ENCODE results near the gene IRGM. TPM values are rescaled to one million over a fixed set of nuclear protein-coding genes. Genes with fewer than 3 reads are reported as not detected.
"Not testable (repeated sequence)": the region's sequence is repeated elsewhere in the genome, so short reads cannot be mapped to it uniquely, and the experiment has no call there.

Gene IRGM, protein sequence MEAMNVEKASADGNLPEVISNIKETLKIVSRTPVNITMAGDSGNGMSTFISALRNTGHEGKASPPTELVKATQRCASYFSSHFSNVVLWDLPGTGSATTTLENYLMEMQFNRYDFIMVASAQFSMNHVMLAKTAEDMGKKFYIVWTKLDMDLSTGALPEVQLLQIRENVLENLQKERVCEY
- 0.87 TPM in 1 of 2 replicates, not detected in the other for total RNA-seq (2014; rRNA removed; shearing (Covaris generic); ENCODE audit: low replicate concordance)

DNA sequence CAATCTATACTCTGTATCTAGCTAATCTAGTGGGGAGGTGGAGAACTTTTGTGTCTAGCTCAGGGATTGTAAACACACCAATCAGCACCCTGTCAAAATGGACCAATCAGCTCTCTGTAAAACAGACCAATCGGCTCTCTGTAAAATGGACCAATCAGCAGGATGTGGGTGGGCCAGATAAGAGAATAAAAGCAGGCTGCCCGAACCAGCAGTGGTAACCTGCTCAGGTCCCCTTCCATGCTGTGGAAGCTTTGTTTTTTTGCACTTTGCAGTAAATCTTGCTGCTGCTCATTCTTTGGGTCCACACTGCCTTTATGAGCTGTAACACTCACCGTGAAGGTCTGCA, at the start of gene IRGM:
TSS of gene IRGM (plus strand) at position 214 of the 346 bp plus-strand sequence. CDS start 1,603 bp downstream, outside the sequence.
- H3K9ac ChIP-seq (ENCODE audit: low read length); H2AFZ ChIP-seq (ENCODE audit: low read length); H3K27me3 ChIP-seq (ENCODE audit: low read length); H3K36me3 ChIP-seq (ENCODE audit: insufficient read depth, low read length); H3K27ac ChIP-seq (ENCODE audit: low read length); H3K9me2 ChIP-seq (replicated peaks; ENCODE audit: insufficient read depth, low read length); H3K4me2 ChIP-seq (ENCODE audit: low read depth, low read length, poor library complexity, severe bottlenecking); H4K20me1 ChIP-seq (ENCODE audit: insufficient read depth, low read depth, low read length); H3K4me3 ChIP-seq (ENCODE audit: low read length); H3K79me2 ChIP-seq (ENCODE audit: low read length); H3K4me1 ChIP-seq (ENCODE audit: low read length); DNase-seq; H3K9me3 ChIP-seq (ENCODE audit: low read length): not testable (repeated sequence)

DNA sequence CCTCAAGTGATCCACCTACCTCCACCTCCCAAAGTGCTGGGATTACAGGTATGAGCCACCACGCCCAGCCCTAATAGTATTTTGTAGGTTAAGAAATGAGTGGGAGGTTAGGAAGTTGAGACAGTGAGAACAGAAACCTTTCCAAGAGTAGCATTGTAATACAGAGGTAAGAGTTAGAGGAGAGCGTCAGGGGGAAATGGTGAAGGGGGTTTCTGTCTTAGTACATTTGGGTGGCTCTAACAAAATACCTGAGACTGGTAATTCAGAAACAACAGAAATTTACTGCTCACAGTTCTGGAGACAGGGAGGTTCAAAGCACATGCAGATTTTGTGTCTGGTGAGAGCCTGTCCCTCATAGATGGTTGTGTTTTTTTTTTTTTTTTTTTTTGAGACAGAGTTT, 48.9 kb upstream of the IRGM start:
- Histone ChIP-seq H3K4me1 (ENCODE audit: low read length) (peaks cover 7% of the 10 kb centered on the region), H3K9ac (ENCODE audit: low read length) (no peak overlapping the region), H3K79me2 (ENCODE audit: low read length) (no peaks in the 10 kb centered on the region), H3K9me2 (replicated peaks; ENCODE audit: insufficient read depth, low read length) (no peaks in the 10 kb centered on the region), H3K4me3 (ENCODE audit: low read length) (no peak overlapping the region), H3K4me2 (ENCODE audit: low read depth, low read length, poor library complexity, severe bottlenecking) (no peak overlapping the region), H3K9me3 (ENCODE audit: low read length) (no peaks in the 10 kb centered on the region), H2AFZ (ENCODE audit: low read length) (no peak overlapping the region), H3K27ac (ENCODE audit: low read length) (no peak overlapping the region), H3K27me3 (ENCODE audit: low read length) (no peaks in the 10 kb centered on the region), H4K20me1 (ENCODE audit: insufficient read depth, low read depth, low read length) (no peaks in the 10 kb centered on the region), H3K36me3 (ENCODE audit: insufficient read depth, low read length) (no peaks in the 10 kb centered on the region)
- DNase-seq = no peak

DNA sequence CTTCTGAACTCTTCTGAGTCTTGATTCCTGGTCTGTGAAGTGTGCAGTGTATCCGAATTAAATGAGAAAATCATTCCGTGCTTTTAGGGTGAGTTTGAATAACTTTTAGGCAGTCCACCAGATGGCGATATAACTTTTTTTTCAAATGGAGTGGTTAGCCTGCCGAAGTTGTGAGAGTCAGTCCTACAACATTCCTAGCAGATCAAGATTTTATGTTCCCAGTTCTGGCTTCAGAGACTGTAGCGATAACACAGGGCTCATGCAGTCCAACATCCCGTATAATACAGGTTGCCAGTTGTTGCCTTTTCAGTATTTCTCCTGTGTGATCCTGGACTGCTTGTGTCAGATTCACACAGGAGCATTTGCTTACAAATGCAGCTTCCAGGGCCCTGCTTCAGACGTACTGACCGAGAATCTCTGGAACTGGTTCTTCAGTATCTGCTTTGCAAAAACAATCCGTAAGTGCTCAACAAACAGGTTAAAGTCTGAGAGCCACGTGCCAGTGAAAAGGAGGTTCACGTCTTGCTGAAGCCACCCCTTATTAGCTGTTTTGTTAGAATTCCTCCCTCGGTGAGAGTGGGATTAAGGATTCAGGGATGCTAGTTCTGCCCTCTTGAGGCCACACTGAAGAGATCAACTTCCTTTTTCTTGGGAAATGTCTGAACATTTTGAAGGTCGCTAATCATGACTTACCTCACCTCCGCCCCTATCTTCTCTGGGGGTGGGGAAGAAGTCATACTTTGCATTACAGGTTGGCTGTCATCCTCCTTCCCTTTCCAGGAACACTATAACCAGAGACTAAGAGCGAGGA, 45.0 kb upstream of the IRGM start:
- Histone ChIP-seq H3K9me3 (ENCODE audit: low read length) (no peaks in the 10 kb centered on the region), H3K9ac (ENCODE audit: low read length) (no peak overlapping the region), H3K36me3 (ENCODE audit: insufficient read depth, low read length) (no peaks in the 10 kb centered on the region), H3K4me3 (ENCODE audit: low read length) (no peak overlapping the region; the same call in 1 of the 2 replicates), H3K9me2 (replicated peaks; ENCODE audit: insufficient read depth, low read length) (no peaks in the 10 kb centered on the region), H3K4me2 (ENCODE audit: low read depth, low read length, poor library complexity, severe bottlenecking) (peak overlapping the region; percentile 20), H2AFZ (ENCODE audit: low read length) (peak overlapping the region; percentile 39; the same call in 1 of the 2 replicates), H3K79me2 (ENCODE audit: low read length) (no peaks in the 10 kb centered on the region), H4K20me1 (ENCODE audit: insufficient read depth, low read depth, low read length) (no peaks in the 10 kb centered on the region), H3K27ac (ENCODE audit: low read length) (no peak overlapping the region), H3K27me3 (ENCODE audit: low read length) (no peaks in the 10 kb centered on the region), H3K4me1 (ENCODE audit: low read length) (peaks cover 7% of the 10 kb centered on the region)
- peak; percentile 74 for DNase-seq

DNA sequence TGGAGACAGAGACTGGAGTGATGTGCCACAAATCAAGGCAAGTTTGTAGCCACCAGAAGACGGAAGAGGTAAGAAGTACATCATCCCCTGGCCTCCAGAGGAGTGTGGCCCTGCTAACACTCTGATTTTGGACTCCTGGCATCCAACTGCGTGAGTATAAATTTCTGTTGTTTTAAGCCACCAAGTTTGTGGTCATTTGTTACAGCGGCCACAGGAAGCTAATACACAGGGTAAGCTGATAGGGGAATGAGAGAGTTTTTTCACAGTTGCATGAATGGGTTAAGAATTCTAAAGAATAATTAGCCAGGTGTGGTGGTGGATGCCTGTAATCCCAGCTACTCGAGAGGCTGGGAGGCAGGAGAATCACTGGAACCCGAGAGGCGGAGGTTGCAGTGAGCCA, 41.9 kb upstream of the IRGM start:
- no peaks in the 10 kb centered on the region for H3K36me3 ChIP-seq (ENCODE audit: insufficient read depth, low read length)
- no peak overlapping the region for H2AFZ ChIP-seq (ENCODE audit: low read length)
- H3K79me2 ChIP-seq (ENCODE audit: low read length) = no peaks in the 10 kb centered on the region
- no peak overlapping the region for H3K4me3 ChIP-seq (ENCODE audit: low read length)
- no peaks in the 10 kb centered on the region for H3K27me3 ChIP-seq (ENCODE audit: low read length)
- no peaks in the 10 kb centered on the region for H3K9me3 ChIP-seq (ENCODE audit: low read length)
- no peak overlapping the region for H3K9ac ChIP-seq (ENCODE audit: low read length)
- H3K27ac ChIP-seq (ENCODE audit: low read length) = no peak overlapping the region
- H4K20me1 ChIP-seq (ENCODE audit: insufficient read depth, low read depth, low read length) = no peaks in the 10 kb centered on the region
- peaks cover 7% of the 10 kb centered on the region for H3K4me1 ChIP-seq (ENCODE audit: low read length)
- H3K9me2 ChIP-seq (replicated peaks; ENCODE audit: insufficient read depth, low read length) = no peaks in the 10 kb centered on the region
- no peak for DNase-seq
- no peak overlapping the region for H3K4me2 ChIP-seq (ENCODE audit: low read depth, low read length, poor library complexity, severe bottlenecking)

DNA sequence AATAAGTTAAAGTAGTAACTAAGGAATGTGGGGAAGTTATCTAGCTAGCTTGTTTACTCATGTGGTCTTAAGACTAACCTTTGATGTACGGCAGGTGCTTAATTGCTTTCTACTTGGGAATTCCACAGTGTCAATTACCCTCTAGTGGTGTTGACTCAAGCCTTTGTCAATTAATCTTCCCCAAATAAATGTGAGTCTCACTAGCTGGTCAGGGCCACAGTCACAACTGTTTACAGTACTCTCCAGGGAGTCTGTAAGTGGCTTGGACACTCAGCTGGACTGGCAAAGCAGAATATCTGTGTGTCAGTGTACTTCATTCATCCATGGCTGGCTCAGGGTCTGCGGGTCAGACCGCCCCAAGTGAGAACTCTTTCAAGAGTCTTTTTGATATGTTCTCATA, 37.0 kb upstream of the IRGM start:
- no peak overlapping the region for H3K4me2 ChIP-seq (ENCODE audit: low read depth, low read length, poor library complexity, severe bottlenecking)
- H3K4me1 ChIP-seq (ENCODE audit: low read length) = no peaks in the 10 kb centered on the region
- no peak overlapping the region for H3K4me3 ChIP-seq (ENCODE audit: low read length)

DNA sequence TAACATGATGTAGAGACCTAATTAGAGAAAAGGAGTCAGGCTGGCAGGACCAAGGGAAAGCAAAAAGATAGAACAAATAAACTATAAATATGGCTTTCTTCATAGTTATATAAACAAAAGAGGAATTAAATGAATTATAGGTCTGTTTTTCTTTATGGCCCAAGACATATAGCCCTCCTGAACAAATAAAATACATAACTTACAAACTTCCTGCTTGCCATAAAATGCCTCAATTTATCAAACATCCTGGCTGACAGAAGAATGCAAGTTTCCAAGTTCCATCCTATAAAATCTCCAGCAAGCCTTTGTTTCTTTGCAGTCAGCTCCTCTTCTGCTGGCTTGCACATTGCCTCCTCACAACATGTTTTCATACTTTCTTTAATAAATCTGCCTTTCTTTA, 31.3 kb upstream of the IRGM start:
- H3K9me3 ChIP-seq (ENCODE audit: low read length) = peaks cover 3% of the 10 kb centered on the region; the same call in 1 of the 2 replicates
- no peak for DNase-seq
- H4K20me1 ChIP-seq (ENCODE audit: insufficient read depth, low read depth, low read length) = no peaks in the 10 kb centered on the region
- no peak overlapping the region for H3K4me3 ChIP-seq (ENCODE audit: low read length)
- H3K27ac ChIP-seq (ENCODE audit: low read length) = no peak overlapping the region
- H3K4me2 ChIP-seq (ENCODE audit: low read depth, low read length, poor library complexity, severe bottlenecking) = no peak overlapping the region
- no peak overlapping the region for H2AFZ ChIP-seq (ENCODE audit: low read length)
- no peaks in the 10 kb centered on the region; the same call in 1 of the 2 replicates for H3K9me2 ChIP-seq (replicated peaks; ENCODE audit: insufficient read depth, low read length)
- H3K4me1 ChIP-seq (ENCODE audit: low read length) = no peaks in the 10 kb centered on the region
- no peak overlapping the region for H3K9ac ChIP-seq (ENCODE audit: low read length)
- no peaks in the 10 kb centered on the region for H3K79me2 ChIP-seq (ENCODE audit: low read length)
- peaks cover 5% of the 10 kb centered on the region; the same call in 1 of the 2 replicates for H3K27me3 ChIP-seq (ENCODE audit: low read length)
- H3K36me3 ChIP-seq (ENCODE audit: insufficient read depth, low read length) = no peaks in the 10 kb centered on the region

More for the DNA sequence above, 37.0 kb upstream of the IRGM start:
- Histone ChIP-seq H3K27ac (ENCODE audit: low read length) (no peak overlapping the region), H3K9ac (ENCODE audit: low read length) (no peak overlapping the region), H3K27me3 (ENCODE audit: low read length) (no peaks in the 10 kb centered on the region), H2AFZ (ENCODE audit: low read length) (no peak overlapping the region), H3K9me3 (ENCODE audit: low read length) (no peaks in the 10 kb centered on the region), H4K20me1 (ENCODE audit: insufficient read depth, low read depth, low read length) (no peaks in the 10 kb centered on the region), H3K36me3 (ENCODE audit: insufficient read depth, low read length) (no peaks in the 10 kb centered on the region), H3K79me2 (ENCODE audit: low read length) (no peaks in the 10 kb centered on the region), H3K9me2 (replicated peaks; ENCODE audit: insufficient read depth, low read length) (no peaks in the 10 kb centered on the region)
- DNase-seq = no peak

DNA sequence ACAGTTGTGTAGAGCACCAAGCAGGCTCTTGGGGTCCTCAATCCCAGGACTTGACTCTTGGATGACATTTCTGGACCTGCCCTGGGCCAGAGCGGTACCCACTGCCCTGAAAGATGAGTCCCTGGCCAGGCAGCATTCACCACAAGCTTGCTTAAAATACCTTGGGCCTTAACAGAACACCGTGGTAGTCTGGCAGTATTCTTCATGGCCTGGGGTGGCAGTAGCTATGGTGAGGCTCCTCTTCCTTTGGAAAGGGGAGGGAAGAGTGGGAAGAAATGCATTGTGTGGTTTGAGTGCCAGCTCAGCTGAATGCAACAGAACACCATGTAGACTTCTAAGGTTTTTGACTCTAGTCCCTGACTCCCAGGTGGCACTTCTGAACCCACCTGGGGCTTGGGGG, 29.4 kb upstream of the IRGM start:
- H3K9me2 ChIP-seq (replicated peaks; ENCODE audit: insufficient read depth, low read length) = no peaks in the 10 kb centered on the region; the same call in 1 of the 2 replicates
- H3K4me2 ChIP-seq (ENCODE audit: low read depth, low read length, poor library complexity, severe bottlenecking) = no peak overlapping the region
- peaks cover 5% of the 10 kb centered on the region; the same call in 1 of the 2 replicates for H3K27me3 ChIP-seq (ENCODE audit: low read length)
- DNase-seq = no peak
- peaks cover 3% of the 10 kb centered on the region; the same call in 1 of the 2 replicates for H3K9me3 ChIP-seq (ENCODE audit: low read length)
- H3K4me1 ChIP-seq (ENCODE audit: low read length) = no peaks in the 10 kb centered on the region
- no peak overlapping the region for H3K27ac ChIP-seq (ENCODE audit: low read length)
- no peak overlapping the region for H2AFZ ChIP-seq (ENCODE audit: low read length)
- no peak overlapping the region for H3K4me3 ChIP-seq (ENCODE audit: low read length)
- H3K36me3 ChIP-seq (ENCODE audit: insufficient read depth, low read length) = no peaks in the 10 kb centered on the region
- no peaks in the 10 kb centered on the region for H3K79me2 ChIP-seq (ENCODE audit: low read length)
- H3K9ac ChIP-seq (ENCODE audit: low read length) = no peak overlapping the region
- no peaks in the 10 kb centered on the region for H4K20me1 ChIP-seq (ENCODE audit: insufficient read depth, low read depth, low read length)

DNA sequence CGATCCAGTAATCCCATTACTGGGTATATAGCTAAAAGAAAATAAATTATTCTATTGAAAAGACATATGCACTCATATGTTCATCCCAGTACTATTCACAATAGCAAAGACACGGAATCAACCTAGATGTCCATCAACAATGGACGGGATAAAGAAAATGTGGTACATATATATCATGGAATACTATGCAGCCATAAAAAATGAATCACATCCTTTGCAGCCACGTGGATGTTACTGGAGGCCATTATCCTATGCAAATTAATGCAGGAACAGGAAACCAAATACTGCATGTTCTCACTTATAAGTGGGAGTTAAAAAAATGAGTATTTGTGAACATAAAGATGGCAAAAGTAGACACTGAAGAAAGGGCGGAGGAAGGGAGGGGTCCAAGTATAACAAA, 16.6 kb upstream of the IRGM start:
- Histone ChIP-seq H3K36me3 (ENCODE audit: insufficient read depth, low read length) (no peaks in the 10 kb centered on the region; the same call in 1 of the 2 replicates), H3K4me1 (ENCODE audit: low read length) (no peaks in the 10 kb centered on the region), H3K79me2 (ENCODE audit: low read length) (no peaks in the 10 kb centered on the region), H2AFZ (ENCODE audit: low read length) (no peak overlapping the region), H3K9me3 (ENCODE audit: low read length) (peaks cover 13% of the 10 kb centered on the region), H3K4me3 (ENCODE audit: low read length) (no peak overlapping the region), H3K9me2 (replicated peaks; ENCODE audit: insufficient read depth, low read length) (no peaks in the 10 kb centered on the region), H3K4me2 (ENCODE audit: low read depth, low read length, poor library complexity, severe bottlenecking) (no peak overlapping the region), H3K27me3 (ENCODE audit: low read length) (0 out of 2 replicates have a peak, but pooled peaks cover 2% of the 10 kb centered on the region), H4K20me1 (ENCODE audit: insufficient read depth, low read depth, low read length) (no peaks in the 10 kb centered on the region), H3K27ac (ENCODE audit: low read length) (no peak overlapping the region), H3K9ac (ENCODE audit: low read length) (no peak overlapping the region)
- DNase-seq = no peak
